Measurements from ENCODE around the gene MLIP. TPM values are rescaled to one million over a fixed set of nuclear protein-coding genes. Genes with fewer than 3 reads are reported as not detected.

Gene MLIP
- total RNA-seq, 1 experiment from 2014 or later: not detected

DNA sequence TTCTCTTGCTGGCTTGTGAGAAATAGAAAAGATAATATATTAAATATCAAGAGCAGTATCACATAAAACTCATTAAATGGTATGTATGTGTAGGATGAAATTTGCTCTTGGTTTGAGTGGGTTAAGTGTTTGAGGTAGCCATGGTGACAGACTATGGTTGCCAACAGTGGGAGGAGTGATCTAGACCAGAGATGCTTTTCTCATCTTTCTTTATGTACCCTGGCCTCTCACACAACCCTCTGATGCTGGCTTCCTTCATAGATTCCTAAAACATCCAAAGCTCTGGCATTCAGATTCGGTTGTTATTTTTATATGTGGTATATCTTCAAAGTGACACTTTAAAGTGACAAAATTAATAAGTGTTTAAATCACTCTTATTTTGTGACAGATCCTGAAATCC is 9.0 kb upstream of the MLIP start:
- TF ChIP-seq POLR2AphosphoS5 (IDR thresholded peaks at IDR 0.05; ENCODE audit: low read depth, low read length): no peak
- no peak for TF ChIP-seq SIN3A (IDR thresholded peaks at IDR 0.05; ENCODE audit: borderline replicate concordance, insufficient read depth, low read depth, low read length)
- no peak for TF ChIP-seq CTCF (IDR thresholded peaks at IDR 0.05)
- TF ChIP-seq, protein P1, sequence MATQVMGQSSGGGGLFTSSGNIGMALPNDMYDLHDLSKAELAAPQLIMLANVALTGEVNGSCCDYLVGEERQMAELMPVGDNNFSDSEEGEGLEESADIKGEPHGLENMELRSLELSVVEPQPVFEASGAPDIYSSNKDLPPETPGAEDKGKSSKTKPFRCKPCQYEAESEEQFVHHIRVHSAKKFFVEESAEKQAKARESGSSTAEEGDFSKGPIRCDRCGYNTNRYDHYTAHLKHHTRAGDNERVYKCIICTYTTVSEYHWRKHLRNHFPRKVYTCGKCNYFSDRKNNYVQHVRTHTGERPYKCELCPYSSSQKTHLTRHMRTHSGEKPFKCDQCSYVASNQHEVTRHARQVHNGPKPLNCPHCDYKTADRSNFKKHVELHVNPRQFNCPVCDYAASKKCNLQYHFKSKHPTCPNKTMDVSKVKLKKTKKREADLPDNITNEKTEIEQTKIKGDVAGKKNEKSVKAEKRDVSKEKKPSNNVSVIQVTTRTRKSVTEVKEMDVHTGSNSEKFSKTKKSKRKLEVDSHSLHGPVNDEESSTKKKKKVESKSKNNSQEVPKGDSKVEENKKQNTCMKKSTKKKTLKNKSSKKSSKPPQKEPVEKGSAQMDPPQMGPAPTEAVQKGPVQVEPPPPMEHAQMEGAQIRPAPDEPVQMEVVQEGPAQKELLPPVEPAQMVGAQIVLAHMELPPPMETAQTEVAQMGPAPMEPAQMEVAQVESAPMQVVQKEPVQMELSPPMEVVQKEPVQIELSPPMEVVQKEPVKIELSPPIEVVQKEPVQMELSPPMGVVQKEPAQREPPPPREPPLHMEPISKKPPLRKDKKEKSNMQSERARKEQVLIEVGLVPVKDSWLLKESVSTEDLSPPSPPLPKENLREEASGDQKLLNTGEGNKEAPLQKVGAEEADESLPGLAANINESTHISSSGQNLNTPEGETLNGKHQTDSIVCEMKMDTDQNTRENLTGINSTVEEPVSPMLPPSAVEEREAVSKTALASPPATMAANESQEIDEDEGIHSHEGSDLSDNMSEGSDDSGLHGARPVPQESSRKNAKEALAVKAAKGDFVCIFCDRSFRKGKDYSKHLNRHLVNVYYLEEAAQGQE (IDR thresholded peaks at IDR 0.05; ENCODE audit: insufficient read depth in 1 of 2, low read depth in 2 of 2, low read length in 1 of 2): no peak
- no peak for TF ChIP-seq TCF7L2 (IDR thresholded peaks at IDR 0.05; ENCODE audit: low read depth, low read length)
- Histone ChIP-seq H3K4me3 (ENCODE audit: low read depth in 2 of 2, low read length in 2 of 2) (no peak overlapping the region), H3K27me3 (ENCODE audit: control insufficient read depth, insufficient read depth, low read length) (no peaks in the 10 kb centered on the region), H3K36me3 (ENCODE audit: control insufficient read depth, insufficient read depth, low read length) (no peaks in the 10 kb centered on the region), H3K9me3 (ENCODE audit: control insufficient read depth, insufficient read depth, low read depth, low read length) (no peaks in the 10 kb centered on the region), H3K27ac (ENCODE audit: low read length) (no peak overlapping the region), H3K4me1 (ENCODE audit: control insufficient read depth, insufficient read depth, low read length) (no peaks in the 10 kb centered on the region)
- BruUV-seq (replicated peaks): no TSS peak
- in situ Hi-C loops (cut with HindIII; ENCODE audit: low pct_unique_long_range_greater_than_20kb, low sequenced_read_pairs) (no loop called here), intact Hi-C loops (cut with micrococcal nuclease; ENCODE audit: unreplicated experiment) (no loop called here)
- no peak for DNase-seq (ENCODE audit: low read depth, low spot score)
- ChIA-PET CTCF (no interaction called here), POLR2A (no interaction called here)
- no peak for ATAC-seq

- H3K27ac ChIP-seq (ENCODE audit: low read length): no peak overlapping the region
- in situ Hi-C loops (cut with HindIII; ENCODE audit: low pct_unique_long_range_greater_than_20kb, low sequenced_read_pairs): no loop called here
Observed at GRCh38 chr6:54103497-54103896, 7.7 kb upstream of the MLIP start.

More at GRCh38 chr6:54103497-54103896, 7.7 kb upstream of the MLIP start:
- ATAC-seq: no peak
- POLR2A ChIA-PET: no interaction called here
- BruUV-seq (replicated peaks): no TSS peak
- intact Hi-C loops (cut with micrococcal nuclease; ENCODE audit: unreplicated experiment): no loop called here
- no peak overlapping the region for H3K4me3 ChIP-seq (ENCODE audit: low read depth in 2 of 2, low read length in 2 of 2)
- DNase-seq (ENCODE audit: low read depth, low spot score): no peak
- no peaks in the 10 kb centered on the region for H3K36me3 ChIP-seq (ENCODE audit: control insufficient read depth, insufficient read depth, low read length)
- no peaks in the 10 kb centered on the region for H3K9me3 ChIP-seq (ENCODE audit: control insufficient read depth, insufficient read depth, low read depth, low read length)
- no peaks in the 10 kb centered on the region for H3K27me3 ChIP-seq (ENCODE audit: control insufficient read depth, insufficient read depth, low read length)
- CTCF ChIA-PET: interaction anchor here (0.6 kb wide), 1 partner anchor 1307 kb away, joined by 6 read pairs; no protein-coding TSS in a partner anchor
- no peaks in the 10 kb centered on the region for H3K4me1 ChIP-seq (ENCODE audit: control insufficient read depth, insufficient read depth, low read length)
- TF ChIP-seq SIN3A (IDR thresholded peaks at IDR 0.05; ENCODE audit: borderline replicate concordance, insufficient read depth, low read depth, low read length): no peak
- no peak for TF ChIP-seq TCF7L2 (IDR thresholded peaks at IDR 0.05; ENCODE audit: low read depth, low read length)
- TF ChIP-seq, protein P1 (IDR thresholded peaks at IDR 0.05; ENCODE audit: insufficient read depth in 1 of 2, low read depth in 2 of 2, low read length in 1 of 2): no peak
- no peak for TF ChIP-seq POLR2AphosphoS5 (IDR thresholded peaks at IDR 0.05; ENCODE audit: low read depth, low read length)
- TF ChIP-seq CTCF (IDR thresholded peaks at IDR 0.05): no peak
